ENCODE data around the gene BTNL8.

BTNL8 gene

DNA sequence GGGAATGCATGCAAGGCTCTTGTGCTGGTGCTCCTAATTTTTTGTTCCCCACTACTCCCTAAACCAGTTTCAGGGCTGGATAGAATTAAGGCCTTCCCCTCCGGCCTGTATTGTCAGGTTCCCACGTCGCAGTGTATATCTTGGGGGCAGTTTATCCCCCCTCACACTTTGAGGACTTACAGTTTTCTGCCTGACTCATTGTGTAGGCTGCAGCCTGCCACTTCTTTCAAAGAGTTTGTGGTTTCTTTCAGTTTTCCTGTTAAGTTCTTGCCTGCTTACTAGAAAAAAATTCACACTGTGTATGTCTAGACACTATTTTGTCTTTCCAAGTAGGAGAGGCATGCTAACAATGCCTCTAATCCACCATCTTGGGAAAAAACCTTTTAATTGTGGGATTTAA lies 61.2 kb downstream of the BTNL8 start:
- TF ChIP-seq, protein P1, sequence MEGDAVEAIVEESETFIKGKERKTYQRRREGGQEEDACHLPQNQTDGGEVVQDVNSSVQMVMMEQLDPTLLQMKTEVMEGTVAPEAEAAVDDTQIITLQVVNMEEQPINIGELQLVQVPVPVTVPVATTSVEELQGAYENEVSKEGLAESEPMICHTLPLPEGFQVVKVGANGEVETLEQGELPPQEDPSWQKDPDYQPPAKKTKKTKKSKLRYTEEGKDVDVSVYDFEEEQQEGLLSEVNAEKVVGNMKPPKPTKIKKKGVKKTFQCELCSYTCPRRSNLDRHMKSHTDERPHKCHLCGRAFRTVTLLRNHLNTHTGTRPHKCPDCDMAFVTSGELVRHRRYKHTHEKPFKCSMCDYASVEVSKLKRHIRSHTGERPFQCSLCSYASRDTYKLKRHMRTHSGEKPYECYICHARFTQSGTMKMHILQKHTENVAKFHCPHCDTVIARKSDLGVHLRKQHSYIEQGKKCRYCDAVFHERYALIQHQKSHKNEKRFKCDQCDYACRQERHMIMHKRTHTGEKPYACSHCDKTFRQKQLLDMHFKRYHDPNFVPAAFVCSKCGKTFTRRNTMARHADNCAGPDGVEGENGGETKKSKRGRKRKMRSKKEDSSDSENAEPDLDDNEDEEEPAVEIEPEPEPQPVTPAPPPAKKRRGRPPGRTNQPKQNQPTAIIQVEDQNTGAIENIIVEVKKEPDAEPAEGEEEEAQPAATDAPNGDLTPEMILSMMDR (IDR thresholded peaks at IDR 0.05; ENCODE audit: control insufficient read depth, extremely low read depth, insufficient read depth) = no peak
- DNase-seq (ENCODE audit: low read depth) = no peak
- no peak overlapping the region for H3K4me3 ChIP-seq (ENCODE audit: low read depth, low read length)

DNA sequence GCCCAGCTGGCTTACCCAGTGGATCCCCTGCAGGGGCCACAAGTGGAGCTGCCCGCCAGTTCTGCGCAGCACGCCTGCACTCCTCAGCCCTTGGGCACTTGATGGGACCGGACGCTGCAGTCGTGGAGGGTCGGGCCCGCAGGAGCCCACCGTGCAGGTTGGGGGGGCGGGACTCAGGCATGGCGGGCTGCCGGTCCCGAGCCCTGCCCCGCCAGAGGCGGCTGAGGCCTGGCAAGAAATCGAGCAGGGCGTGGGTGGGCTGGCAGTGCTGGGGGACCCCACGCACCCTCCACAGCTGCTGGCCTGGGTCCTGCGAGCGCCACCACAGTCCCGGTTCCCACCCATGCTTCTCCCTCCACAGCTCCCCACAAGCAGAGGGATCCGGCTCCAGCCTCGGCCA lies 70.4 kb downstream of the BTNL8 start:
- TF ChIP-seq, protein P1 (IDR thresholded peaks at IDR 0.05; ENCODE audit: control insufficient read depth, extremely low read depth, insufficient read depth) = no peak
- DNase-seq (ENCODE audit: low read depth) = no peak
- H3K4me3 ChIP-seq (ENCODE audit: low read depth, low read length) = no peak overlapping the region

DNA sequence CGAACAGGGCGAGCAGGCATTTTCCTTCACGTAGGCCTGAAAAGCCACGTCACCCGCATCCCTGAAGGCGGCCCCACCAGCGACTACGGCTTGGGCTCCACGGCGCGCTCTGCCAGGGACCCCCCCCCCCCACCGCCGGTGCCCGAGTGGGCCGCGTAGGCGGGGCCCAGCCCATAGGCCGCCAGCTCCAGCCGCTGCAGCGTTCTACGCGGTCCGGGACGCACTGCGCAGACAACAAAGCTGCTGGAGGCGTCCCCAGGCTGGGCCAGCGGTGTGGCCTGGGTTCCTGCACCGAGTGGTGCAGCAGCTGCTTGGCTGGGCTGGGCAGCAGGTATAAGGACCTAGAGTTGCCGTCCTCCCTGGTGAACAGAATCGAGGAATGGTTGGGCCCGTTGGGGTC lies 71.4 kb downstream of the BTNL8 start:
- H3K4me3 ChIP-seq (ENCODE audit: low read depth, low read length) = no peak overlapping the region
- DNase-seq (ENCODE audit: low read depth) = no peak
- TF ChIP-seq, protein P1 (IDR thresholded peaks at IDR 0.05; ENCODE audit: control insufficient read depth, extremely low read depth, insufficient read depth) = no peak

DNA sequence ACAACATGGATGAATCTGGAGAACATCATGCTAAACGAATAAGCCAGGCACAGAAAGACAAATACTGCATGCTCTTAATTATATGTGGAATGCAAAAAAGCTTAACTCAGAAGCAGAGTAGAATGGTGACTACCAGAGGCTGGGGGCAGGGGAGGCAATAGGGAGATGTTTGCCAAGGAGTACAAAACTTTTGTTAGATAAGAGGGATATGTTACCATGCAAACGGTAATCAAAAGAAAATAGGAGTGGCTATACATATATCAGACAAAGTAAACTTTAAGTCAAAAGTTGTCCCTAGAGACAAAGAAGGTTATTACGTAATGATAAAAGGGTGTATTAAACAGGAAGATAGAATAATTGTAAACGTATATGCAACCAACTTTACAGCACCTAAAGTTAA lies 71.9 kb downstream of the BTNL8 start:
- DNase-seq (ENCODE audit: low read depth) = no peak
- H3K4me3 ChIP-seq (ENCODE audit: low read depth, low read length) = no peak overlapping the region
- TF ChIP-seq, protein P1 (IDR thresholded peaks at IDR 0.05; ENCODE audit: control insufficient read depth, extremely low read depth, insufficient read depth) = no peak

DNA sequence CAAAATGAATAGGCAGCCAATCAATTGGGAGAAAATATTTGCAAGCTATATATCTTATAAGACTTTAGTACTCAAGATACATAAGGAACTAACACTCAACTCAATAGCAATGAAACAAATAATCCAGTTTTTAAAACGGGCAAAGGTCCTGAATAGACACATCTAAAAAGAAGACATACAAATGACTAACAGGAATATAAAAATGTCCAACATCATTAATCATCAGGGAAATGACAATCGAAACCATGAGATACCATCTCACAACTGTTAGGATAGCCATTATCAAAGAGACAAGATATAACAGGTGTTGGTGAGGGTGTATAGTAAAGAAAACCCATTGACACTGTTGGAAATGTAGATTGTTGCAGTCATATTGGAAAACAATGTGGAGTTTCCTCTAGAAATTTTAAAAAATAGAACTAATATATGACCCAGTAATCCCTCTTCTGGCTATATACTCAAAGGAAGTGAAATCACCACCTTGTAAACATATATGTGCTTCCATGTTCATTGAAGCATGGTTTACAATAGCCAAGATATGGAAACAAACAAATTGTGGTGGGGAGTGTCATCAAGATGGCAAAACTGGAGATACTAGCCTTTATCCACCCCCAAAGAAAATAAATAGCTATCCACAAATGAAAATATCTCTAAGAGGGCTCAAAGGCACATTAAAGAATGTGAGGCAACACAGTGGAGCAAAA lies 75.8 kb downstream of the BTNL8 start:
- no peak for DNase-seq (ENCODE audit: low read depth)
- TF ChIP-seq, protein P1 (IDR thresholded peaks at IDR 0.05; ENCODE audit: control insufficient read depth, extremely low read depth, insufficient read depth) = no peak
- no peak overlapping the region for H3K4me3 ChIP-seq (ENCODE audit: low read depth, low read length)

DNA sequence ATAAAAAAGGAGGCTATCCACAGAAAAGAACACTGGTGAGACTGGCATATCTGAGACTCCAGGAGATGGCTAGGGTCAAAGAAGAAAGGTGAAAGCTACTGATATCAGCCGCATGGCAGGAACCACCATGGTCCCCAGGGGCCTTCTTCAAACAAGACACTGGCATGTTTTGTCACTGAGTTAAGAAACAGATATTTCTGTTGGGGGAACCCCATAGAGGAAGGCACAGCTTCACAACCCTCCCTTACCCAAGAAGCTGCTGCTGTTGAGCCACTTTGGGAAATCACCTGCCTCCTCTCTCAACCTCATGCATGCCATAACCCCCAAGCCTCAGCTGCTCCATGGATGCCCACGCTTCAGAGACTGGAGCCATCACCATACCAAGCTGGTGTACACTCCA lies 76.4 kb downstream of the BTNL8 start:
- TF ChIP-seq, protein P1 (IDR thresholded peaks at IDR 0.05; ENCODE audit: control insufficient read depth, extremely low read depth, insufficient read depth) = no peak
- H3K4me3 ChIP-seq (ENCODE audit: low read depth, low read length) = no peak overlapping the region
- no peak for DNase-seq (ENCODE audit: low read depth)

DNA sequence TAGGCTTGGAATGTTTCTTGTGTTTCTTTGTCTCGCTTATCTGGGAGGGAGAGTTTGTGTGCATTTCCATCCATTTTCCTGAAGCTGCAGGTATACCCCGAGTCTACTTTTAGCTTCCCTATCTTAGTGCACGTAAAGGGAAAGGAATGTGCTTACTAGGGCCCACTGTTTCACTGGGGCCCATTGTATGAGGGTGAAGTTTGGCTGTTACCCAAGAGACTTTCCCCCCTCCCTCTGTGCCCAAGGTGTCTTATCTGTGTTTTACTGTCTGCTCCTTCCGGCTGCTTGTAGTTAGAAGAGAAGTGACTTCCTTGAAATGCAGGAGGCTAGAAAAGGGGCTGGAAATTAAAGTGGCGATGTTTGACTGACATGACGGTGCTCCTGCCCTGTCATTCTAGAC lies 77.6 kb downstream of the BTNL8 start:
- no peak for DNase-seq (ENCODE audit: low read depth)
- TF ChIP-seq, protein P1 (IDR thresholded peaks at IDR 0.05; ENCODE audit: control insufficient read depth, extremely low read depth, insufficient read depth) = no peak

More for the DNA sequence above, 77.6 kb downstream of the BTNL8 start:
- no peak overlapping the region for H3K4me3 ChIP-seq (ENCODE audit: low read depth, low read length)
